ENCODE results near the gene MEIOSIN.
"Not testable (repeated sequence)": the region's sequence is repeated elsewhere in the genome, so short reads cannot be mapped to it uniquely, and the experiment has no call there.

Gene MEIOSIN

GRCh38 chr19:45733160-45733810 is at the start of gene MEIOSIN:
TSS of gene MEIOSIN (plus strand) at chr19:45733439. CDS start at chr19:45735377, 1,938 bp downstream.
- DNase-seq (ENCODE audit: low spot score), result no peak

GRCh38 chr19:45685045-45685444 is 48.2 kb upstream of the MEIOSIN start:
- not testable (repeated sequence) for DNase-seq (ENCODE audit: low spot score)

- DNase-seq (ENCODE audit: low spot score), result no peak
These were observed 45.6 kb upstream of the MEIOSIN start for GRCh38 chr19:45687599-45687998.

- DNase-seq (ENCODE audit: low spot score), result peak; percentile 90
These were observed 41.6 kb upstream of the MEIOSIN start, which contains the start of gene SNRPD2 for GRCh38 chr19:45691516-45692186. TSS of gene SNRPD2 (minus strand) at chr19:45691953. CDS start at chr19:45691888, 65 bp downstream.

- peak; percentile 94 for DNase-seq (ENCODE audit: low spot score)
These were observed 40.8 kb upstream of the MEIOSIN start, which contains the start of gene QPCTL for GRCh38 chr19:45692187-45693105. TSS of gene QPCTL (plus strand) at chr19:45692666. CDS start at chr19:45692704, 38 bp downstream.

GRCh38 chr19:45693106-45693788 is 40.0 kb upstream of the MEIOSIN start:
- DNase-seq (ENCODE audit: low spot score), result peak; percentile 86

GRCh38 chr19:45701676-45702075 is 31.6 kb upstream of the MEIOSIN start:
- DNase-seq (ENCODE audit: low spot score), result no peak

GRCh38 chr19:45705115-45705514 is 28.1 kb upstream of the MEIOSIN start:
- no peak for DNase-seq (ENCODE audit: low spot score)

GRCh38 chr19:45705710-45706415 is 27.4 kb upstream of the MEIOSIN start:
- no peak for DNase-seq (ENCODE audit: low spot score)

GRCh38 chr19:45710356-45711130 is 22.7 kb upstream of the MEIOSIN start:
- DNase-seq (ENCODE audit: low spot score), result no peak

GRCh38 chr19:45711851-45712698 is 21.2 kb upstream of the MEIOSIN start:
- no peak for DNase-seq (ENCODE audit: low spot score)

- DNase-seq (ENCODE audit: low spot score), result no peak
These were observed 20.6 kb upstream of the MEIOSIN start for GRCh38 chr19:45712699-45713067.

GRCh38 chr19:45713141-45713540 is 20.1 kb upstream of the MEIOSIN start:
- no peak for DNase-seq (ENCODE audit: low spot score)

GRCh38 chr19:45715139-45715538 is 18.1 kb upstream of the MEIOSIN start:
- DNase-seq (ENCODE audit: low spot score), result no peak

- no peak for DNase-seq (ENCODE audit: low spot score)
These were observed 16.7 kb upstream of the MEIOSIN start for GRCh38 chr19:45716359-45717130.

- peak; percentile 97 for DNase-seq (ENCODE audit: low spot score)
These were observed 15.9 kb upstream of the MEIOSIN start for GRCh38 chr19:45717131-45717982.

- no peak for DNase-seq (ENCODE audit: low spot score)
These were observed 15.1 kb upstream of the MEIOSIN start for GRCh38 chr19:45717983-45718650.

Measured in D341Med (cell line).